ENCODE measurements around the gene CHMP3.

Gene CHMP3

DNA sequence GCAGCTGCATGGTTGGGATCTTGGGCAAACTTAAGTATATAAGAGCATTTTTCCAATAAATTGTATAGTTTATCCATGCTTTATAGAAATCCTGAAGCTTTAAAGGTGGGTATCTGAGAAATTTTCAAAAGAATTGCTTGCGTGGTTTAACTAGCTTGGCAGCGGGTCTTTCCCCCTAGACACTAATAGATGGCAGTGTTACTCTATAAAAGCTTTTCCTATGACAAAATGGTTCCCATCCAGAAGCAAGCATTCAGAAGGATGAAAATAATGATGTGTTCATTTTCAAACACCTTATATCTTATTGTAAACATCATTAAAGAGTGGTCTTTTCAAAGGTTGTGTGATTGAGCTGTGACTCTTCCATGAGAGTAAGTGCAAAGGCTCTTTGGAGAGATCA lies 76.2 kb downstream of the CHMP3 start:
- Histone ChIP-seq H2AFZ (ENCODE audit: low read length) (no peak overlapping the region), H3K4me1 (ENCODE audit: low read length) (no peaks in the 10 kb centered on the region), H3K4me2 (ENCODE audit: low read depth, low read length) (no peak overlapping the region), H3K27me3 (replicated peaks; ENCODE audit: insufficient read depth, low read length) (no peaks in the 10 kb centered on the region), H4K20me1 (ENCODE audit: insufficient read depth, low read length) (no peaks in the 10 kb centered on the region), H3K9me2 (replicated peaks; ENCODE audit: insufficient read depth, low read length) (no peaks in the 10 kb centered on the region), H3K9ac (ENCODE audit: low read length) (no peak overlapping the region), H3K36me3 (replicated peaks; ENCODE audit: insufficient read depth, low read length) (peaks cover 9% of the 10 kb centered on the region; the same call in 1 of the 2 replicates), H3F3A (ENCODE audit: insufficient read depth, low read length) (no peaks in the 10 kb centered on the region), H3K27ac (ENCODE audit: low read length) (no peak overlapping the region), H3K79me2 (ENCODE audit: low read length) (no peaks in the 10 kb centered on the region), H3K4me3 (ENCODE audit: low read length) (no peak overlapping the region), H3K9me3 (replicated peaks; ENCODE audit: insufficient read depth, low read length) (no peaks in the 10 kb centered on the region)
- DNase-seq = no peak
- TF ChIP-seq EZH2phosphoT487 (IDR thresholded peaks at IDR 0.05; ENCODE audit: low read length) = no peak
- no peak for TF ChIP-seq EZH2 (optimal IDR thresholded peaks at IDR 0.05; ENCODE audit: low read depth, low read length)
- TF ChIP-seq, protein P1, sequence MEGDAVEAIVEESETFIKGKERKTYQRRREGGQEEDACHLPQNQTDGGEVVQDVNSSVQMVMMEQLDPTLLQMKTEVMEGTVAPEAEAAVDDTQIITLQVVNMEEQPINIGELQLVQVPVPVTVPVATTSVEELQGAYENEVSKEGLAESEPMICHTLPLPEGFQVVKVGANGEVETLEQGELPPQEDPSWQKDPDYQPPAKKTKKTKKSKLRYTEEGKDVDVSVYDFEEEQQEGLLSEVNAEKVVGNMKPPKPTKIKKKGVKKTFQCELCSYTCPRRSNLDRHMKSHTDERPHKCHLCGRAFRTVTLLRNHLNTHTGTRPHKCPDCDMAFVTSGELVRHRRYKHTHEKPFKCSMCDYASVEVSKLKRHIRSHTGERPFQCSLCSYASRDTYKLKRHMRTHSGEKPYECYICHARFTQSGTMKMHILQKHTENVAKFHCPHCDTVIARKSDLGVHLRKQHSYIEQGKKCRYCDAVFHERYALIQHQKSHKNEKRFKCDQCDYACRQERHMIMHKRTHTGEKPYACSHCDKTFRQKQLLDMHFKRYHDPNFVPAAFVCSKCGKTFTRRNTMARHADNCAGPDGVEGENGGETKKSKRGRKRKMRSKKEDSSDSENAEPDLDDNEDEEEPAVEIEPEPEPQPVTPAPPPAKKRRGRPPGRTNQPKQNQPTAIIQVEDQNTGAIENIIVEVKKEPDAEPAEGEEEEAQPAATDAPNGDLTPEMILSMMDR (IDR thresholded peaks at IDR 0.05; ENCODE audit: low read length) = no peak

DNA sequence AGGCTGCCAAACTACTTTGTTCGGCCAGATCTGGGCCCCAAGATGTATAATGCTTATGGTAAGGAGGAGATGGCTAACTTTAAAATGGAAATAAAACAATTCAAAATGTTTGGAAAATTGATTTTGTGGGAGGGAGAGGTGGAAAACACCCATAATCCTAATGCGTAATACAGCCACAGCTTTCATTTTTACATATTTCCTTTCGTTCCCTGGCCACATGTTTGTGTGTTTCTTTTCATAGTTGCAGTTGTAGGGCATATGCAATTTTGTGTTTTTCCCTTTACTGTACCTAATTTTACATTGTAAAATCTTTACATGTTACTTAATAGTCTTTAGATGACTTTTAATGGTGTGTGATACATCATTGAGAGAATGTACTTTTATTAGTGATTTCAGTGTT lies 77.4 kb downstream of the CHMP3 start:
- peaks cover 9% of the 10 kb centered on the region; the same call in 1 of the 2 replicates for H3K36me3 ChIP-seq (replicated peaks; ENCODE audit: insufficient read depth, low read length)
- no peaks in the 10 kb centered on the region for H3K9me2 ChIP-seq (replicated peaks; ENCODE audit: insufficient read depth, low read length)
- TF ChIP-seq, protein P1 (IDR thresholded peaks at IDR 0.05; ENCODE audit: low read length) = no peak
- TF ChIP-seq EZH2phosphoT487 (IDR thresholded peaks at IDR 0.05; ENCODE audit: low read length) = no peak
- TF ChIP-seq EZH2 (optimal IDR thresholded peaks at IDR 0.05; ENCODE audit: low read depth, low read length) = no peak
- no peak overlapping the region for H3K27ac ChIP-seq (ENCODE audit: low read length)
- no peak overlapping the region for H3K4me2 ChIP-seq (ENCODE audit: low read depth, low read length)
- no peaks in the 10 kb centered on the region for H3F3A ChIP-seq (ENCODE audit: insufficient read depth, low read length)
- H2AFZ ChIP-seq (ENCODE audit: low read length) = no peak overlapping the region
- no peaks in the 10 kb centered on the region for H4K20me1 ChIP-seq (ENCODE audit: insufficient read depth, low read length)
- H3K4me3 ChIP-seq (ENCODE audit: low read length) = no peak overlapping the region
- H3K9ac ChIP-seq (ENCODE audit: low read length) = no peak overlapping the region
- H3K27me3 ChIP-seq (replicated peaks; ENCODE audit: insufficient read depth, low read length) = no peaks in the 10 kb centered on the region
- H3K79me2 ChIP-seq (ENCODE audit: low read length) = no peaks in the 10 kb centered on the region
- no peak for DNase-seq
- H3K4me1 ChIP-seq (ENCODE audit: low read length) = no peaks in the 10 kb centered on the region
- H3K9me3 ChIP-seq (replicated peaks; ENCODE audit: insufficient read depth, low read length) = no peaks in the 10 kb centered on the region

DNA sequence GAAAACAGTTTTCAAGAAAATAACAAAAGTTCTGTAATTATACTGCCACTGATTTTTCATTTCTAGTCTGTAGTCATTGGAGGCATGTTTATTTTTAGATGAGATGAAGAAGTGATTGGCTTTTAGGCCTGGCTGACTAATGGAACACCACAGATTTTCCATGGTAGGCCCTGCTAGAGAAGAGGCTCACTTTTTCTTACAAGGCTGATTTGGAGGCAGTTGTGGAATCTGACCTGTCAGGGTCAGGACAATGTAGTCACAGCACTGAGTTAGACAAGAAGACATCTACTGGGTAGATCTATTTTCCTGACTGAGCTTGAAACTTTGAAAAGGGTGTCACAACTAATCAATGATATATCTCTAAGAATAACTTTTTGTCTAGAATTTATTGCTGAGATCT lies 78.1 kb downstream of the CHMP3 start:
- Histone ChIP-seq H3K27me3 (replicated peaks; ENCODE audit: insufficient read depth, low read length) (no peaks in the 10 kb centered on the region), H3F3A (ENCODE audit: insufficient read depth, low read length) (no peaks in the 10 kb centered on the region), H2AFZ (ENCODE audit: low read length) (no peak overlapping the region), H3K4me3 (ENCODE audit: low read length) (no peak overlapping the region), H3K9me2 (replicated peaks; ENCODE audit: insufficient read depth, low read length) (no peaks in the 10 kb centered on the region), H3K9me3 (replicated peaks; ENCODE audit: insufficient read depth, low read length) (no peaks in the 10 kb centered on the region), H3K79me2 (ENCODE audit: low read length) (no peaks in the 10 kb centered on the region), H3K4me2 (ENCODE audit: low read depth, low read length) (no peak overlapping the region), H4K20me1 (ENCODE audit: insufficient read depth, low read length) (no peaks in the 10 kb centered on the region), H3K27ac (ENCODE audit: low read length) (no peak overlapping the region), H3K36me3 (replicated peaks; ENCODE audit: insufficient read depth, low read length) (peaks cover 9% of the 10 kb centered on the region; the same call in 1 of the 2 replicates), H3K4me1 (ENCODE audit: low read length) (no peaks in the 10 kb centered on the region), H3K9ac (ENCODE audit: low read length) (no peak overlapping the region)
- TF ChIP-seq EZH2 (optimal IDR thresholded peaks at IDR 0.05; ENCODE audit: low read depth, low read length) (no peak), EZH2phosphoT487 (IDR thresholded peaks at IDR 0.05; ENCODE audit: low read length) (no peak)
- TF ChIP-seq, protein P1 (IDR thresholded peaks at IDR 0.05; ENCODE audit: low read length) = no peak
- DNase-seq = no peak

Measured in MM.1S (cell line).